ENCODE measurements around the gene PLCG1. TPM values are rescaled to one million over a fixed set of nuclear protein-coding genes. Genes with fewer than 3 reads are reported as not detected.

The PLCG1 gene
- total and polyA plus RNA-seq, 12 donors = 32.9 to 139 (median 76.9) TPM

DNA sequence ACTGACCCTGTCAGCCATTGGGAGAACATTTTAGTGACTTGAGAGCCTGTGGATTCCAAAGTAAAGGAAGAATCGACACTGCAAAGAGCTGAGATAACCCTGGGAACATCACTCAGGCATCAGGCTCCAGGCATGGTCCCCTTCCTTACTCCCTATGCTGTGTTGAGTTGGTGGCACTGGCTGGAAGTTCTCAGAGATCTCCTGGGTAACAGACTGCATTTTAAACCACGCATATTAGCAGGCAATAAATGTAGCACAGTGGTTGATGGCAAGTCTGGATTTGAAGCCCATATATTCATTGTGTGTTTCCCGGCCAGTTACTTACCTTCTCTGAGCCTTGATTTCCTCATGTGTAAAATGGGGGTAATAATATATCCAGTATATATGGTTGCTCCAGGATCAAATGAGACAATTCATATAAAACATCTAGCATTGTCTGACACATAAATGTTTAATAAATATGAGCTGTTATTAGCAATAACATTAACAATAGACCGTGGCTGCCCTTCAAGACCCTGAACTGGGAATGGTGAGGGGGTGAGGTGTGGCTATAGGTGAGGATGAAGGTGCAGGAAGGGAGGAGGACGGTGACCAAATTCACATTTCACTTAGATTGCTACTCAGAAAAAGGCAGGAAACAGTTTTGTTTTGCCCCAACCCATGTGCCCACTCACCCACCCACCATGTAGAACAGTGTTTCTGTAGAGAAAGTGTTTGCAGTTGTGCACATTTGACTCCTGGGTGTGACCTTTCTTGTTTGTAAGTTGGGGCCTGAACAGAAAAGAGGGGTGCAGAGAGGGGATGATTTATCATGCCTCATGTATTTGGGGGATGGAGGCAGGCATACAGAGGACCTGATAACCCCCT lies 2.1 kb downstream of the PLCG1 start:
- peak overlapping the region in 3 of 5 donors; percentile 94 to 97 (median 95) for H3K27ac ChIP-seq
- TF ChIP-seq, protein P1, sequence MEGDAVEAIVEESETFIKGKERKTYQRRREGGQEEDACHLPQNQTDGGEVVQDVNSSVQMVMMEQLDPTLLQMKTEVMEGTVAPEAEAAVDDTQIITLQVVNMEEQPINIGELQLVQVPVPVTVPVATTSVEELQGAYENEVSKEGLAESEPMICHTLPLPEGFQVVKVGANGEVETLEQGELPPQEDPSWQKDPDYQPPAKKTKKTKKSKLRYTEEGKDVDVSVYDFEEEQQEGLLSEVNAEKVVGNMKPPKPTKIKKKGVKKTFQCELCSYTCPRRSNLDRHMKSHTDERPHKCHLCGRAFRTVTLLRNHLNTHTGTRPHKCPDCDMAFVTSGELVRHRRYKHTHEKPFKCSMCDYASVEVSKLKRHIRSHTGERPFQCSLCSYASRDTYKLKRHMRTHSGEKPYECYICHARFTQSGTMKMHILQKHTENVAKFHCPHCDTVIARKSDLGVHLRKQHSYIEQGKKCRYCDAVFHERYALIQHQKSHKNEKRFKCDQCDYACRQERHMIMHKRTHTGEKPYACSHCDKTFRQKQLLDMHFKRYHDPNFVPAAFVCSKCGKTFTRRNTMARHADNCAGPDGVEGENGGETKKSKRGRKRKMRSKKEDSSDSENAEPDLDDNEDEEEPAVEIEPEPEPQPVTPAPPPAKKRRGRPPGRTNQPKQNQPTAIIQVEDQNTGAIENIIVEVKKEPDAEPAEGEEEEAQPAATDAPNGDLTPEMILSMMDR (IDR thresholded peaks at IDR 0.05) = no peak
- no peak for TF ChIP-seq POLR2A (IDR thresholded peaks at IDR 0.05)
- intact Hi-C loops (cut with DNase I) = no loop called here
- H3K4me1 ChIP-seq (replicated peaks in 1 of 2) = peaks cover 0 to 62% of the 10 kb centered on the region in 2 donors
- no peaks in the 10 kb centered on the region for H3K27me3 ChIP-seq
- no peaks in the 10 kb centered on the region for H3K36me3 ChIP-seq (replicated peaks in 1 of 2)
- DNase-seq = no peak
- H3K4me3 ChIP-seq = peak overlapping the region in 1 of 4 donors; percentile 94
- no peaks in the 10 kb centered on the region for H3K9me3 ChIP-seq (replicated peaks in 1 of 3)
- WGBS, 4 donors = 66 to 70% (median 68%) methylated on average over 5 of the region's 5 CpGs

DNA sequence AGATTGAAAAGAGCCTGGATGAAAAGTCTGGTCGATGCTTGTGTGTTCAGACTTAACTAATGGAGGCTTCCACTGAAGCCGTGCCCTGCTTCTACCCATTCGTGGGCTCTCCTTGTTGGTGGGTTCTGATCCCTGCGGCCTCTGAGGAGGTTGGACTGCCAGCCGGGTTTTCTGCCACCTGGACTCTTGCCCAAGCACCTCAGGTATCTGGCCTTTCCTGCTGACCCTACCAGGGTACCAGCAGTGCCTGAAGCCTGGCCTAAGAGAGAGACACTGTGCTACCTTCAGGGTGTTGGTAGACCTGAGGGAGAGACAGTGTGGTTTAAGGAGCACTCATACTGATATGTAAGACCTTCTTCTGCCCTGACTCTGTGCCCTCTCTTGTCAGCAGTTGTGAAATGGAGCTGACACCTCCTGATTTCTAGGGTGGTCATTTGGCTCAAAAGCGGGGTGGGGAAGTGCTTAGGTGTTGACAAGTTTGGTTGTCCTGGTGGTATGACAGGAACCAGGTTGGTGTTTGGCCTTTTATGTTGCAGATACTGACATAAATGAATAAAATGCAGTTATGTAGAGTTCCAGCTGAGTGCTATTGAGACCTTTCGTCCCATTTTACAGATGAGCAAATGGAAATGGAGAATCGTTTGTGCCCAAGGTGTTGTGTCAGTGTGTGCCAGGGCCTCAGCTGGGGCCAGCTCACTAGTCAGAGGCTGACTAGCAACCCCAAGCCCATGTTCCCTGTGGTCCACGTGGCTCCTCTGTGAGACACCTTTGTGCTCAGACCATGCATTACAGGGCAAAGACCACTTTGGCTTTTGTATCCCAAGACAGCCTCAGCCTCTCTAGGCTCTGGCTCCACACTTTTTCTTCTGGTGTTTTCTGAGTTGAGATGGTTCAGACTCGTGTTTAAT lies 3.1 kb downstream of the PLCG1 start:
- Histone ChIP-seq H3K36me3 (replicated peaks in 1 of 2) (no peaks in the 10 kb centered on the region), H3K27ac (peak overlapping the region in 2 of 5 donors; percentile 71 to 97), H3K4me3 (no peak overlapping the region), H3K9me3 (replicated peaks in 1 of 3) (no peaks in the 10 kb centered on the region), H3K27me3 (no peaks in the 10 kb centered on the region), H3K4me1 (replicated peaks in 1 of 2) (peaks cover 0 to 65% of the 10 kb centered on the region in 2 donors)
- no peak for DNase-seq
- intact Hi-C loops (cut with DNase I) = no loop called here
- no peak for TF ChIP-seq POLR2A (IDR thresholded peaks at IDR 0.05)
- TF ChIP-seq, protein P1 (IDR thresholded peaks at IDR 0.05) = no peak
- WGBS, 4 donors = 63 to 79% (median 72%) methylated on average over 6 to 10 of the region's 10 CpGs

- intact Hi-C loops (cut with DNase I) = no loop called here
- Histone ChIP-seq H3K4me3 (no peak overlapping the region), H3K27me3 (no peaks in the 10 kb centered on the region), H3K9me3 (replicated peaks in 1 of 3) (no peaks in the 10 kb centered on the region), H3K27ac (peak overlapping the region in 2 of 5 donors; percentile 71 to 97), H3K4me1 (replicated peaks in 1 of 2) (peaks cover 0 to 69% of the 10 kb centered on the region in 2 donors), H3K36me3 (replicated peaks in 1 of 2) (no peaks in the 10 kb centered on the region)
- peak in 1 of 2 donors; percentile 16 for TF ChIP-seq POLR2A (IDR thresholded peaks at IDR 0.05)
- TF ChIP-seq, protein P1 (IDR thresholded peaks at IDR 0.05) = no peak
- peak in 4 of 7 donors; percentile 34 to 77 (median 50) for DNase-seq
- 58 to 71% (median 63%) methylated on average over 7 to 8 of the region's 8 CpGs for WGBS, 4 donors
These were observed 3.9 kb downstream of the PLCG1 start for GRCh38 chr20:41141153-41141815.

Data from adrenal gland (tissue), 12 donors.